Measurements from ENCODE around the gene CHD3.

CHD3 gene

GRCh38 chr17:7932483-7932891 is 43.9 kb downstream of the CHD3 start (continued):
- TF ChIP-seq ZNF639 (tag by site-specific recombination; IDR thresholded peaks at IDR 0.05) (no peak), ZSCAN4 (tag by site-specific recombination; IDR thresholded peaks at IDR 0.05) (no peak), ZNF221 (tag by site-specific recombination; IDR thresholded peaks at IDR 0.05; ENCODE audit: borderline replicate concordance) (no peak), KLF9 (tag by site-specific recombination; IDR thresholded peaks at IDR 0.05; ENCODE audit: low read depth) (no peak), ZNF76 (tag by site-specific recombination; IDR thresholded peaks at IDR 0.05; ENCODE audit: borderline replicate concordance, low read depth) (no peak), ZNF37A (tag by site-specific recombination; IDR thresholded peaks at IDR 0.05) (no peak), ZNF830 (tag by site-specific recombination; IDR thresholded peaks at IDR 0.05; ENCODE audit: low read depth) (no peak)

GRCh38 chr17:7932949-7933348 is 44.4 kb downstream of the CHD3 start:
- Histone ChIP-seq H3K9me3 (ENCODE audit: control insufficient read depth, insufficient read depth, low read depth, low read length) (no peaks in the 10 kb centered on the region), H3K4me1 (ENCODE audit: control insufficient read depth, insufficient read depth, low read length) (peaks cover 5% of the 10 kb centered on the region; the same call in 1 of the 2 replicates), H3K27ac (ENCODE audit: extremely low read depth, low read depth, low read length) (peak overlapping the region; percentile 57; the same call in 1 of the 2 replicates), H3K4me3 (ENCODE audit: low read depth, low read length) (peak overlapping the region; percentile 93), H3K36me3 (ENCODE audit: control insufficient read depth in 2 of 2, insufficient read depth in 1 of 2, low read length in 2 of 2) (peaks cover 33 to 61% of the 10 kb centered on the region in 2 experiments)
- CTCF ChIA-PET, result interaction anchor here (0.6 to 2.4 kb wide), 21 partner anchors 16 to 301 kb away, joined by 3 to 36 read pairs (median 5); partner anchors contain the start of genes NAA38 and RNF227
- POLR2A ChIA-PET, result interaction anchor here (0.6 to 5.3 kb wide), 16 partner anchors 10 to 529 kb away, joined by 3 to 66 read pairs (median 5); partner anchors contain the start of genes NAA38, RNF227 and TMEM256
- TF ChIP-seq GLIS2 (tag by site-specific recombination; IDR thresholded peaks at IDR 0.05) (peak; percentile 82), ZIC2 (tag by site-specific recombination; IDR thresholded peaks at IDR 0.05) (peak; percentile 28; the same call in 1 of the 2 replicates), RBAK (tag by site-specific recombination; IDR thresholded peaks at IDR 0.05) (no peak), ZNF398 (tag by site-specific recombination; IDR thresholded peaks at IDR 0.05) (peak; percentile 51; the same call in 1 of the 2 replicates), MEIS1 (CRISPR knock-in tag; IDR thresholded peaks at IDR 0.05; ENCODE audit: borderline replicate concordance) (no peak), ZNF121 (tag by site-specific recombination; IDR thresholded peaks at IDR 0.05) (no peak), ZBTB10 (tag by site-specific recombination; IDR thresholded peaks at IDR 0.05) (no peak), ZBTB20 (tag by site-specific recombination; IDR thresholded peaks at IDR 0.05) (0 out of 2 replicates have a peak, but pooled peaks have one; percentile 17), ZNF747 (tag by site-specific recombination; IDR thresholded peaks at IDR 0.05) (no peak), ATF2 (tag by site-specific recombination; IDR thresholded peaks at IDR 0.05; ENCODE audit: low read depth) (no peak), ZBTB6 (tag by site-specific recombination; IDR thresholded peaks at IDR 0.05) (peak; percentile 37; the same call in 1 of the 2 replicates), GLI4 (tag by site-specific recombination; IDR thresholded peaks at IDR 0.05) (no peak), ZNF433 (tag by site-specific recombination; IDR thresholded peaks at IDR 0.05; ENCODE audit: low read depth) (no peak), ZNF529 (tag by site-specific recombination; IDR thresholded peaks at IDR 0.05; ENCODE audit: insufficient replicate concordance) (no peak), PRDM10 (tag by site-specific recombination; IDR thresholded peaks at IDR 0.05) (peak; percentile 91), HOXA7 (CRISPR knock-in tag; IDR thresholded peaks at IDR 0.05; ENCODE audit: borderline replicate concordance) (no peak)
